Right cardiac atrium (tissue), 5 donors: ENCODE measurements around the gene GSTT2B. TPM values are rescaled to one million over a fixed set of nuclear protein-coding genes. Genes with fewer than 3 reads are reported as not detected.
"Not testable (repeated sequence)": the region's sequence is repeated elsewhere in the genome, so short reads cannot be mapped to it uniquely, and the experiment has no call there.

Experiments
- ATAC-seq, 2 donors: fragments of 200-7000 bp; cut with Tn5 transposase; one replicate each; pipeline versions ENCODE4 v1.8.0 to v1.9.1; 2020; ENCODE audit warnings: moderate library complexity in 2 of 2, mild to moderate bottlenecking in 1 of 2
- DNase-seq, 3 donors: peaks; one replicate each; pipeline ENCODE4 v3.0.0-alpha.2; 2020
- H3K27ac ChIP-seq: one replicate; pipeline ENCODE4 v1.5.1; 2013; ENCODE audit warnings: mild to moderate bottlenecking, low read length, control low read depth, moderate library complexity
- H3K27me3 ChIP-seq: one replicate; pipeline ENCODE4 v1.6.1; 2013; ENCODE audit not compliant: control insufficient read depth, insufficient read depth
- H3K4me1 ChIP-seq: one replicate; pipeline ENCODE4 v1.6.1; 2013; ENCODE audit warnings: low read length; ENCODE audit not compliant: control insufficient read depth, insufficient read depth
- H3K4me3 ChIP-seq: one replicate; pipeline ENCODE4 v1.5.1; 2013; ENCODE audit warnings: low read length, control low read depth
- H3K9me3 ChIP-seq: one replicate; pipeline ENCODE4 v1.6.1; 2013; ENCODE audit warnings: low read length; ENCODE audit not compliant: control insufficient read depth
- WGBS: extraction: QIAGEN DNeasy Blood & Tissue Kit; methylation state at CpG from one replicate; pipeline ENCODE4 v1.1.7; 2013; 5-methylcytosine and 5-hydroxymethylcytosine counted together
- intact Hi-C, 4 donors: fragments of 100-400 bp; cut with DNase I; formaldehyde crosslinking; loops; one replicate each; pipeline versions ENCODE4 v1.11.0 to v1.14.0; 2022 to 2023
- polyA plus RNA-seq: library from polyadenylated mRNA; stranded (reverse); fragments of 200-250 nt; gene quantifications from one replicate; pipeline ENCODE4 v1.2.3, GENCODE V29; 2013
- total RNA-seq, 4 donors: library from RNA; stranded (reverse); fragmentation: NEBNext Ultra II Directional; extraction: Animal tissue kit (Norgen Biotek cat#: 25700); gene quantifications; one replicate each; pipeline ENCODE4 v1.2.1, GENCODE V29; 2021
- donor health status: healthy with polysubstance abuse.
- donor health status: DM: no; HTN: yes; CAD: no.
- donor health status: DM: no; HTN: no; CAD: no.
- donor health status: DM: no; HTN: yes; CAD: no; lungs with severe emphysema.
- donor health status: DM: yes; HTN: yes; CAD: no.

The GSTT2B gene
- total and polyA plus RNA-seq, 5 donors, result 2.9 to 11.1 (median 8.5) TPM

DNA sequence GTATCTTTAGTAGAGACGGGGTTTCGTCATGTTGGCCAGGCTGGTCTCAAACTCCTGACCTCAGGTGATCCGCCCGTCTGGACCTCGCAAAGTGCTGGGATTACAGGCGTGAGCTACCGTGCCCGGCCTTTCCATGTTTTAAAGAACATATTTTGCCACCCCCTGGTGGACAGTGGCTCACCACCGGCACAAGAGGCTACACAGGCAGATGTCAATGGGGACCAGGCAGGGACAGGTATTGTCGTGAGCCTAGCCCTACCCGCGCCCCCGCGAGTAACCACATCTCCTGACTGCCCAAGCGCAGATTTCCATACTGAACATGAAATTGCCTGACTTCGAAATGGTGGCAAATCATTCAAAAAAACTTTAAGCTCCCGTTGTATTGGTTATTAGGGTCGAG is 5.1 kb upstream of the GSTT2B start:
- H3K4me1 ChIP-seq, DNase-seq, H3K27me3 ChIP-seq, H3K9me3 ChIP-seq, H3K4me3 ChIP-seq, intact Hi-C loops, H3K27ac ChIP-seq: not testable (repeated sequence)
- ATAC-seq, result peak; percentile 10 to 27
- no CpG with 5 or more reads among the region's 18 CpGs for WGBS

DNA sequence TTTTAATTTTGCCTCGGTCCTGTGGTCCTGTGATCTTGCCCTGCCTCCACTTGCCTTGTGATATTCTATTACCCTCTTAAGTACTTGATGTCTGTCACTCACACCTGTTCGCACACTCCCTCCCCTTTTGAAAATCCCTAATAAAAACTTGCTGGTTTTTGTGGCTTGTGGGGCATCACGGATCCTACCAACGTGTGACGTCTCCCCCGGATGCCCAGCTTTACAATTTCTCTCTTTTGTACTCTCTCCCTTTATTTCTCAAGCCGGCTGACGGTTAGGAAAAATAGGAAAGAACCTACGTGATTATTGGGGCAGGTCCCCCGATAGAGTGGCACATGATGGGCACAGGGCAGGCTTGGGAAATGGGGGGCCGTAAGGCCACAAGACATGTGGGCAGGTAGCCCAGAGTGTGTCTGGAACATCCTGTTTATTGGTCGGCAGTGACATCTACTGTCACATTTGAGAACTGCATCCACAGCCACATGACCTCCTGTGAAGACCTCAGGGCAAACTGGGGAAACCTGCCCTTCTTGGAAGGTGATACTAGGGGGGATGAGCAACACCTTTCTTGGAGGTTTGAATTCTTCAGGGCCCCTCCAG is 4.6 kb downstream of the GSTT2B start:
- WGBS, result 23% methylated on average over 12 of the region's 12 CpGs
- H3K27me3 ChIP-seq, H3K4me1 ChIP-seq, H3K9me3 ChIP-seq, H3K4me3 ChIP-seq, H3K27ac ChIP-seq, intact Hi-C loops: not testable (repeated sequence)
- ATAC-seq (peak; percentile 52 to 55), DNase-seq (peak; percentile 72 to 88 (median 73))

DNA sequence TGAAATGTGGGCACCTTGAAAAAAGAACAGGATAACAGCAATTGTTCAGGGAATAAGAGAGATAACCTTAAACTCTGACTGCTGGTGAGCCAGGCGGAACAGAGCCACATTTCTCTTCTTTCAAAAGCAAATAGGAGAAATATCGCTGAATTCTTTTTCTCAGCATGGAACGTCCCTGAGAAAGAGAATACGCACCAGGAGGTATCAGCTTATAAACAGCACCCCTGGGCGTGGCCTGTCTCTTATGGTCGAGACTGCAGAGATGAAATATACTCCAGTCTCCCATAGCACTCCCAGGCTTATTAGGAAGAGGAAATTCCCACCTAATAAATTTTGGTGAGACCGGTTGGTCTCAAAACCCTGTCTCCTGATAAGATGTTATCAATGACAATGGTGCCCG is 5.1 kb downstream of the GSTT2B start:
- WGBS, result 72% methylated on average over 6 of the region's 8 CpGs
- DNase-seq, H3K27me3 ChIP-seq, intact Hi-C loops, H3K4me3 ChIP-seq, H3K4me1 ChIP-seq, H3K27ac ChIP-seq, ATAC-seq, H3K9me3 ChIP-seq: not testable (repeated sequence)

GRCh38 chr22:23954991-23955305 is 6.0 kb downstream of the GSTT2B start:
- H3K4me1 ChIP-seq, ATAC-seq, H3K27ac ChIP-seq, H3K9me3 ChIP-seq, H3K27me3 ChIP-seq, intact Hi-C loops, DNase-seq, H3K4me3 ChIP-seq: not testable (repeated sequence)
- WGBS, result 70% methylated on average over 6 of the region's 6 CpGs

DNA sequence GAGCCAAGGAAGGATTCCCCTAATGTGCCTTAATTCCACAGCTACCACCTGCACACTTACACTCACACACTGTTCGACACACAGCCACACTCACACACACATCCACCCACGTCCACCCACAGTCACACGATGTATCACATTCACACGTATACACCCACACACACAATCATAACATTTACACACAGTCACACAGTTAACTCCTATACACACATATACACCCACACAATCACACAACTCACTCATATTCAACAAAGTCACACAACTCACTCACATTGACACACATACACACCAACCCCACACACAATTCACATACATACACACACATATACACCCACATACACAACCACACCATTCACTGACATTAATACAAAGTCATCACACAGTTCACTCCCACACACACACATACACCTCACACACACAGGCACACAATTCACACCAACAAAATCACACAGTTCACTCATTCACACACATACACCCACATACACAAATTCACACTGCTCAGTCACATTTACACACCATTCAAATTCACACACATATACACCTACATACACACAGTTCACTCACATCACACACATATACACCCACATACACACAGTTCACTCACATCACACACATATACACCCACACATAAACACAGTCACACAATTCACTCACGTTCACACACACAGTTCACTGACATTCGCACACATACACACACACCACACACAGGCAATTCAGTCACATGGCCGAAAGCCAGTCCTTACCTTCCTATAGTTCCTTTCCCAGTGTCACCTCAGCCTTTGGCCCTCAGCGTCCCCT is 6.6 kb downstream of the GSTT2B start:
- H3K27ac ChIP-seq, ATAC-seq, H3K4me1 ChIP-seq, intact Hi-C loops, H3K9me3 ChIP-seq, H3K27me3 ChIP-seq, H3K4me3 ChIP-seq, DNase-seq: not testable (repeated sequence)
- 81% methylated on average over 8 of the region's 8 CpGs for WGBS

DNA sequence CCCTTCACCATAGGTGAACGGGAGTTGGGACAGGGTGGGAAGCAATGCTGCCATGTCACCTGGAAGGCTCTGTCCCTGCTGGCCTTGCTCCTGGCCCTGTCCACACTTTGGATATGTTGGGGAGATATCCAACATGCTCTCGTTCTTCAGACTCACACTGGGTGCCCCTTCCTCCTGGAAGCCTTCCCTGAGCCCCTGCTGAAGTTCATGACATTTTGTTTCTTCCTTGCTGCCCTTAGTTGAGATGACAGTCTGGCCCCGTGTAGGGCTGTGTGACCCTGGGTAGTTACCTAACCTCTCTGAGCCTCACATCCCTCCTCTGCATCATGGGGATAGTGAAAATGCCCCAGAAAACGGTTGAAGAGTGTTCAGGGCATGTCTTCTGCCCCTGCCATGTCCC is 7.5 kb downstream of the GSTT2B start:
- intact Hi-C loops, DNase-seq, H3K9me3 ChIP-seq, ATAC-seq, H3K27me3 ChIP-seq, H3K4me1 ChIP-seq, H3K4me3 ChIP-seq, H3K27ac ChIP-seq: not testable (repeated sequence)
- 65% methylated on average over 4 of the region's 4 CpGs for WGBS

GRCh38 chr22:23952794-23953405 is 8.1 kb downstream of the GSTT2B start:
- WGBS, result 73% methylated on average over 11 of the region's 11 CpGs
- intact Hi-C loops, H3K9me3 ChIP-seq, ATAC-seq, H3K4me3 ChIP-seq, DNase-seq, H3K27ac ChIP-seq, H3K4me1 ChIP-seq, H3K27me3 ChIP-seq: not testable (repeated sequence)

- DNase-seq, H3K4me1 ChIP-seq, H3K9me3 ChIP-seq, H3K27me3 ChIP-seq, intact Hi-C loops, H3K4me3 ChIP-seq, H3K27ac ChIP-seq: not testable (repeated sequence)
- ATAC-seq, result peak in 1 of 2 donors; percentile 15
- WGBS, result 98% methylated on average over 2 of the region's 2 CpGs
Measured at GRCh38 chr22:23951383-23951782, 9.6 kb downstream of the GSTT2B start.

- ATAC-seq, DNase-seq, H3K27ac ChIP-seq, H3K9me3 ChIP-seq, H3K27me3 ChIP-seq, intact Hi-C loops, H3K4me1 ChIP-seq, H3K4me3 ChIP-seq: not testable (repeated sequence)
- WGBS, result 78% methylated on average over 17 of the region's 18 CpGs
Measured at GRCh38 chr22:23949764-23950163, 11.2 kb downstream of the GSTT2B start.

DNA sequence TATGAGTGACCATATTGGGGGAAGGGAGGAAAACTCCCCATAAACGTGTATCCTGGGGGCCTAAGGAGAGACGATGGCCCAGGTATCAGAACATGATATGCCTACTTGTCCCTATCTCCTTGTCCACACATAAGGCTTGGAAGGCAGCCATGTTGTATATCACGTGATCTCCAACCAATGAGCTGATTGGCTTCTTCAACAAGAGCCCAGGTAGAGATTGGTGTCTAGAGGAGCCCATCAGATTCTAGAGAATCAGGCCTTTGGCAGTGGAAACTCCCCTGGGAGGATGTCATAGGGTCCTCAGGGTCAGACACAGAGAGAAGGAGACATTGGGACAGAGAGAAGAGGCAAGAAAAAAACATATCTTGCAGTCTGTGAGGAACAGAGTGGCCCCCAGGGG is 13.6 kb downstream of the GSTT2B start:
- ATAC-seq, H3K27me3 ChIP-seq, H3K4me3 ChIP-seq, H3K27ac ChIP-seq, intact Hi-C loops, H3K4me1 ChIP-seq, H3K9me3 ChIP-seq, DNase-seq: not testable (repeated sequence)
- 46% methylated on average over 3 of the region's 3 CpGs for WGBS

- ATAC-seq, result peak; percentile 41 to 51
- H3K27me3 ChIP-seq, H3K4me3 ChIP-seq, H3K4me1 ChIP-seq, H3K9me3 ChIP-seq, DNase-seq, H3K27ac ChIP-seq, intact Hi-C loops: not testable (repeated sequence)
- WGBS, result 93% methylated on average over 2 of the region's 14 CpGs
Measured at GRCh38 chr22:23940166-23940565, 20.8 kb downstream of the GSTT2B start.
